ENCODE measurements around the gene RABAC1.
"Not testable (repeated sequence)": the region's sequence is repeated elsewhere in the genome, so short reads cannot be mapped to it uniquely, and the experiment has no call there.

Gene RABAC1

DNA sequence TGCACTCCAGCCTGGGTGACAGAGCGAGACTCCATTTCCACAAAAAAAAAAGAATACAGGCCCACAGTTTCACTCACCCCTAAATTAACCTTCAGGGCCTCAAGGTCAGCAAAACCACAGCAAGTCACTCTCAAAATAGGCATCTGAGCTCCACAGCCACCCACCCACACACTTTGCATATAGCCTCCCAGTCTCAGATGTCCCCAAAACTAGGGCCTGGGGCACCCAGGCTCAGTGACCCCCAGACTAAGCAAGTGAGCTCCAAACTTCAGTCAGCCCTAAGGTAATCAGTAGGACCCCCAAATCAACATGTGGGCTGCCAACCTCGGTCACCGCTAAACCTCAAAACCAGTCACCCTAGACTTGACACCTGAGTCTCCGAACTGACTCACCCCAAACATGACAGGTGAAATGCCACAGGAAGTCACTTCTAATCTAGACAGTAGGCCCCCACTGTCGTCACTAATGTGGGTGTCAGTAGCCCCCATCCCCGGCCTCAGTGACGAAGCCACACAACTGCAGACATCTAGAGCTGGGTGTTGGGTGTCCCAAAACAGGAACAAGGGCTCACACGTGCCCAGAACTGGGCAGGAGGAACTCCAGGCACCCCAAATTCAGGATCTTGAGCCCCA is 13.9 kb downstream of the RABAC1 start:
- no peak for DNase-seq (ENCODE audit: low spot score)

- no peak for DNase-seq (ENCODE audit: low spot score)
These were observed 14.8 kb downstream of the RABAC1 start for GRCh38 chr19:41944336-41944735.

DNA sequence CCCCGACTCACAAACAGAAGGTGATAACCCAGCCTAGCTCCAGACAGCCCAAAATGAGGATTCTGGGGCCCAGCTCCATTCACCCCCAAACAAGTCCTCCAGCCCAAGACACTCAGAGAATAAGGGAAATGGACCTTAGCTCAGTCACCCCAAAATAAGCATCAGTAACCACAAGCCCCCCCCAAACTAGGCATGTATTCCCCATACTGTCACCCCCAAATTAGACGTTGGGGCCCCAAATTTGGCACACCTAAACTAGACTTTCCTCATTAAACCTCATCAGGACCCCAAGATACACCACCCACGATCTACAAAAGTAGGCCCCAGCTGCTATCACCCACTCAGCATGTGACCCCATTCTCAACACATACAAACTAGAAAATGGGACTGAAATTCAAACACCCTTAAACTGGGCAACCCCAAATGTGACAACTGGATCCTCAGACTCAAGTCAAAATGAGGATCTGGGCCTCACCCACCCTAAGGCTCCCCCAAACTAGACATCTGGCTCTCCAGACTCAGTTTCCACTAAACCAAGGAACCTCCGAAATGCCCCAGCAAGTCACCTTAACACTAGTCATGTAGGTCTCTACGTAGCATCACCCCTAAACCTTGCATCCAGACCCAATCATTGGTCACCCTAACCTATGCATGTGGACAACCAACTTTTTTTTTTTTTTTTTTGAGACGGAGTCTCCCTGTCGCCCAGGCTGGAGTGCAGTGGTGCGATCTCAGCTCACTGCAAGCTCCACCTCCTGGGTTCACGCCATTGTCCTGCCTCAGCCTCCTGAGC is 17.5 kb downstream of the RABAC1 start:
- DNase-seq (ENCODE audit: low spot score), result no peak

- no peak for DNase-seq (ENCODE audit: low spot score)
These were observed 18.3 kb downstream of the RABAC1 start for GRCh38 chr19:41940731-41941409.

GRCh38 chr19:41939861-41940730 is 19.0 kb downstream of the RABAC1 start:
- DNase-seq (ENCODE audit: low spot score), result peak; percentile 70

- DNase-seq (ENCODE audit: low spot score), result not testable (repeated sequence)
These were observed 19.9 kb downstream of the RABAC1 start for GRCh38 chr19:41939209-41939608.

GRCh38 chr19:41937525-41938468 is 21.3 kb downstream of the RABAC1 start:
- no peak for DNase-seq (ENCODE audit: low spot score)

- DNase-seq (ENCODE audit: low spot score), result no peak
These were observed 22.2 kb downstream of the RABAC1 start for GRCh38 chr19:41936961-41937360.

DNA sequence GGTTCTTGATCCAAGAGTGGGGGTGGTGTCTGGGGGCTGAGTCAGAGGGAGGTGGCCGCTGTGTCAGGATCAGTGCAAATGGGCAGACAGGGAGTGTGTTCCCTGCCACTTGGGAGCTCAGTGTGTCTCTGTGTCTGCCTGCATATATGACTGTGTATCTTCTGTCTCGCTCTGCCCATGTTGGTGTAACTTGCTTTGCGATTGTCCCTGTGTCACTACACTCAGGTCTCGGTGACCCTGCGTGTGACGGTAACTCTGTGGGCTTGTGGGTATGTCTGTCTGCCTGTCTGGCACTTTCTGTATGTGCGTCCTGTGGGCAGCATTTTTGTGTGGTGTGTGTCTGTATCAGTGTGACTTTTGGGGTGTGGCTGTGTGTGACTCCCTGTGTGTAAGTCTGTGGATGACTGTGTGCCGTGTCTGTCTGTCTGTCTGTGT is 22.7 kb downstream of the RABAC1 start:
- DNase-seq (ENCODE audit: low spot score), result no peak

- no peak for DNase-seq (ENCODE audit: low spot score)
These were observed 23.2 kb downstream of the RABAC1 start for GRCh38 chr19:41935760-41936415.

DNA sequence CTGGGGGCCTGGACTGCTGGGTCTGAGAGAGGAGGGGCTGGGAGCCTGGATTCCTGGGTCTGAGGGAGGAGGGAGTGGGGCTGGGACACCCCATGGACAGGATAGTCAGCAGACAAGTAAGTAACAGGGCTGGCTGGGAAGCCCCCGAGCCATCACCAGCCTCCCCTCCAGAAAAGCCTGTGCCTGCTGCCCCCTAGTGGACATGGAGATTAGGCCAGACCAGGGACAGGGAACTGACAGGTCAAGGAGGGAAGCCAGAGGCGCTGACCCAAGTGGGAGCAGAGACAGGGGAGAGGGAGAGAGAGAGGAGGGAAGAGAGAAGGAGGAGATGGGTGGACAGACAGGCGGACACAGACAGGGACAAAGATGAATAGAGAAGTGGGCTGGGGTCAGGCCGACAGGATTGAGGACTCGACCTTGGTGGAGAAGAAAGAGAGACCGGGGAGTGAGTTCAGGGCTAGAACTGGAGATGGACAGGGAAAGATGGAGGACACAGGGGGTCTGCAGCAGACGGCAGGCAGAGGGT is 24.2 kb downstream of the RABAC1 start:
- DNase-seq (ENCODE audit: low spot score), result peak; percentile 90

DNA sequence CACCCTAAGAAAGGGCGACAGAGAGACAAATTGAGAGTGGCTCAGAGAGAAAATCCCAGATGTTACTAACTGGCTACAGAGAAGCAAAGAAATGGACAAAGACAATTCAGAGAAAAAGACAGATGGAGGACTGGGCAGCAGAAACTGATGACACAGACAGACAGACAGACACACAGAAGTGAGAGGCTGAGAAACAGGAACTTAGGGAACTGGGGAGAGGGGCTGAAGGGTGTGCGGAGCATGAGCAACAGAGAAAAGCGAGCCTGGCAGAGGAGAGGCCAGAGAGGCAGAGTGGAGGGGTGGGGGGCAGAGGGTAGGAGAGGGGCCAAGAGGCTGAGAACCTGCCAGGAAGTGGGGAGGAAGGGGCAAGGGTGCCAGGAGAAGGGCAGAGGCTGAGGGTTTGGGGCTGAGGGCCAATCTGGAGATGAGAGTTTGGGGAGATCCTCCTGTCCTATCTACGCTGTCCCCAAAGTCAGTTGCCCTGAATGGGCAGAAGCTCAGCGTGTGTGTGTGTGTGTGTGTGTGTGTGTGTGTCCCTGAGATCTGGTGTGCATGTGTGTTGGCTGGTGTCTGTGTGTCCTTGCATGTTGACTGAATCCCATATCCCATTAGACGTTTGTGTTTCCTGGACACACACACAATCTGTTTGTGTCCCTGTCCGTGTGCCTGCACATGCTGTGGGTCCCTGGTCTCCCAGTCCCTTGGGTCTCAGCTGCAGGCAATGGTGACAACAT is 25.3 kb downstream of the RABAC1 start:
- DNase-seq (ENCODE audit: low spot score), result no peak

GRCh38 chr19:41932720-41933332 is 26.3 kb downstream of the RABAC1 start:
- DNase-seq (ENCODE audit: low spot score), result no peak

GRCh38 chr19:41932259-41932719 is 26.8 kb downstream of the RABAC1 start:
- no peak for DNase-seq (ENCODE audit: low spot score)

DNA sequence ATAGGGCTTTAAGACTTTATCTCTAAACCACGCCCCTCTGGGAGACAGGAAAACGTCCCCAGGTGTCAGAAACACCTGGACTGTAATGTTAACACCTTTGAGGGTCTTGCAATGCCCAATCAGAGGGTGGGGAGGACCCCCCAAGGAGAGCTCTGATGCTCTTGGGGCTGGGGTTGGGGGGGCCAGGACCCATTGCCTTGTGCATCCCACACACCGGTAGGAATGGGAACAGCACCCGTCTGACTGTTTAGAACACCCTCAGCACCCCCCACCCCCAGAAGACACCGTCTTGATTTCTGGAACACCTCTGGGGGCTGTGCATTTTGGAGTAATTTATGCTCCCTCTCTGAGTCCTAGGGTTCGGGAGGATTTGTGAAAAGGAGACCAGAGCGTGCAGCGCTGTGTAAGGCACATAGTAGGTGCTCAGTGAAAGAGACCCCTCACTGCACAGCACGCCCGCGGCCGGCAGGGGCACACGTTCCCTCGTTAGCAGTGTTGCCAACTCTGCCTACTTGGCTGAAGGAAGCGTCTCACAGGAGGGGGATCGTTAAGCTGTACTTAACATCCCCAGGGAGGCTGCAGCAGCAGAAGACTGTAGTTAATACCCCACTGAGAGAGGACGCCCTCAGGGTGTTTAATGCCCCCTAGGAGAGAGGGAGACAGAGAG is 28.1 kb downstream of the RABAC1 start:
- no peak for DNase-seq (ENCODE audit: low spot score)

DNA sequence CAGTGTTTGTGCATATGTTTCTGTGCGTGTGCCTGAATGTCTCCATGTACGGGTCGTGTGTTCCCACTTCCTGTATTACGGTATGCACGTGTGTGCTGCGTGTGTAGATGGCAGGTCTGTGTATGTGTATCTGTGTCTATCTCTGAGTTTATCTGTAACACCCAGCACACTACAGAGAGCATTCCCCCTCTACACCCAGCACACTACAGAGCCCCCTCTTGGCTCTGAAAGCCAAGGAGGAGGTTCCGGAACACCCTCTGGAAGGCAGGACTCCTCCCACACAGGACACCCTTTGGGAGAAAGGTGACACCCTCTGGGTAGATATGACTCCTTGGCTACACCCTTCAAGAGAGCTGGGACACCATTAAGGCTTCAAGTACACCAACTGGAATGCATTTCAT is 28.8 kb downstream of the RABAC1 start:
- no peak for DNase-seq (ENCODE audit: low spot score)

- DNase-seq (ENCODE audit: low spot score), result no peak
These were observed 29.5 kb downstream of the RABAC1 start for GRCh38 chr19:41929536-41930071.

Data from ecto neural progenitor cell (in vitro differentiated cells).